Body of pancreas (tissue), 4 donors: ENCODE measurements around the gene GALNT6. TPM values are rescaled to one million over a fixed set of nuclear protein-coding genes. Genes with fewer than 3 reads are reported as not detected.

Experiments used
- ATAC-seq: fragments of 150-250 bp; one replicate; pipeline ENCODE4 v1.9.1; 2016
- DNase-seq, 4 donors: peaks; one replicate each; pipeline ENCODE4 v3.0.0-alpha.2; 2019
- H3K27ac ChIP-seq, 4 donors: fragments of 200-600 bp; sonication (generic); 1 replicate in 3 of 4; 2 replicates in 1 of 4; pipeline versions ENCODE4 v1.5.1 to v1.6.1; 2016 to 2019; ENCODE audit warnings: mild to moderate bottlenecking in 1 of 4, mixed read lengths in 1 of 4, moderate library complexity in 1 of 4
- H3K27me3 ChIP-seq, 2 donors: fragments of 200-600 bp; sonication (generic); one replicate each; pipeline ENCODE4 v1.6.0; 2016; ENCODE audit warnings: mild to moderate bottlenecking in 1 of 2
- H3K36me3 ChIP-seq, 2 donors: fragments of 200-600 bp; sonication (generic); replicated peaks in 1 of 2; 2 replicates each; pipeline ENCODE4 v1.5.1; 2016; ENCODE audit warnings: low read depth in 2 of 2; ENCODE audit not compliant: insufficient read depth in 1 of 2
- H3K4me1 ChIP-seq: fragments of 200-600 bp; sonication (generic); one replicate; pipeline ENCODE4 v1.6.0; 2016
- H3K4me3 ChIP-seq, 2 donors: fragments of 200-600 bp; sonication (generic); 1 replicate in 1 of 2; 2 replicates in 1 of 2; pipeline ENCODE4 v1.5.1; 2016 to 2019
- H3K9me3 ChIP-seq, 3 donors: fragments of 200-600 bp; sonication (generic); 1 replicate in 2 of 3; 2 replicates in 1 of 3; pipeline ENCODE4 v1.5.1; 2016
- CTCF ChIP-seq, 7 experiments: fragments of 450-650 bp in 4 of 7; fragments of 200-600 bp in 3 of 7; sonication (generic) in 3 of 7; IDR thresholded peaks; one replicate each; pipeline ENCODE4 v1.5.1; 2016 to 2019; ENCODE audit warnings: antibody characterized with exemption in 7 of 7
- POLR2A ChIP-seq, 3 donors: fragments of 450-650 bp; IDR thresholded peaks; one replicate each; pipeline ENCODE4 v1.6.1; 2016; ENCODE audit warnings: antibody characterized with exemption in 3 of 3, mild to moderate bottlenecking in 2 of 3
- WGBS, 2 donors: methylation state at CpG; one replicate each; pipeline ENCODE4 v1.1.5; 2017; 5-methylcytosine and 5-hydroxymethylcytosine counted together
- intact Hi-C: fragments of 100-400 bp; cut with DNase I; formaldehyde crosslinking; loops from one replicate; pipeline ENCODE4 v1.15.1; 2023
- total RNA-seq, 2 donors: library from RNA; depleted of rRNA; stranded (reverse); fragments of >200 nt; gene quantifications; one replicate each; pipeline ENCODE4 v1.1.0, GENCODE V29; 2016

Gene GALNT6
- total RNA-seq, 2 donors from 2014 or later: 8.6 to 9.3 TPM

- intact Hi-C loops: loop anchor here (5.0 to 10.0 kb wide), 2 partner anchors 108 to 401 kb away; no protein-coding TSS in a partner anchor
- H3K27me3 ChIP-seq: peaks cover 0 to 6% of the 10 kb centered on the region in 2 donors
These were observed 33.0 kb upstream of the GALNT6 start for GRCh38 chr12:51424094-51424661.

GRCh38 chr12:51421266-51421884 is 30.2 kb upstream of the GALNT6 start:
- Histone ChIP-seq H3K4me3 (no peak overlapping the region), H3K9me3 (no peaks in the 10 kb centered on the region), H3K27me3 (peaks cover 0 to 6% of the 10 kb centered on the region in 2 donors), H3K4me1 (peaks cover 18% of the 10 kb centered on the region), H3K36me3 (no peaks in the 10 kb centered on the region), H3K27ac (no peak overlapping the region)
- WGBS, 2 donors: 71 to 80% methylated on average over 5 of the region's 5 CpGs
- DNase-seq (peak; percentile 54 to 78 (median 64)), ATAC-seq (peak; percentile 78)
- intact Hi-C loops: loop anchor here (5.0 to 10.0 kb wide), 2 partner anchors 111 to 403 kb away; no protein-coding TSS in a partner anchor
- no peak for TF ChIP-seq POLR2A (IDR thresholded peaks at IDR 0.05)
- TF ChIP-seq CTCF (IDR thresholded peaks at IDR 0.05): peak; percentile 42 to 83 (median 71)

More at GRCh38 chr12:51424094-51424661, 33.0 kb upstream of the GALNT6 start:
- DNase-seq (no peak), ATAC-seq (no peak)
- no peaks in the 10 kb centered on the region for H3K9me3 ChIP-seq
- peaks cover 15% of the 10 kb centered on the region for H3K4me1 ChIP-seq
- 33 to 47% methylated on average over 9 to 10 of the region's 10 CpGs for WGBS, 2 donors
- no peaks in the 10 kb centered on the region for H3K36me3 ChIP-seq
- H3K4me3 ChIP-seq: no peak overlapping the region
- TF ChIP-seq CTCF (IDR thresholded peaks at IDR 0.05) (no peak), POLR2A (IDR thresholded peaks at IDR 0.05) (no peak)
- H3K27ac ChIP-seq: no peak overlapping the region

GRCh38 chr12:51419425-51420193 is 28.4 kb upstream of the GALNT6 start:
- H3K4me3 ChIP-seq: no peak overlapping the region
- H3K9me3 ChIP-seq: no peaks in the 10 kb centered on the region
- no peak overlapping the region for H3K27ac ChIP-seq
- 44 to 52% methylated on average over 11 of the region's 11 CpGs for WGBS, 2 donors
- intact Hi-C loops: loop anchor here (5.0 to 10.0 kb wide), 2 partner anchors 113 to 405 kb away; no protein-coding TSS in a partner anchor
- no peaks in the 10 kb centered on the region for H3K27me3 ChIP-seq
- ATAC-seq (no peak), DNase-seq (no peak)
- H3K36me3 ChIP-seq: no peaks in the 10 kb centered on the region
- TF ChIP-seq CTCF (IDR thresholded peaks at IDR 0.05): peak in 1 of 7 experiments; percentile 8
- TF ChIP-seq POLR2A (IDR thresholded peaks at IDR 0.05): no peak
- H3K4me1 ChIP-seq: peaks cover 11% of the 10 kb centered on the region

GRCh38 chr12:51417826-51418225 is 26.6 kb upstream of the GALNT6 start:
- no peak for ATAC-seq

More at GRCh38 chr12:51417826-51418225, 26.6 kb upstream of the GALNT6 start:
- Histone ChIP-seq H3K4me3 (no peak overlapping the region), H3K27ac (no peak overlapping the region), H3K4me1 (peaks cover 8% of the 10 kb centered on the region), H3K9me3 (no peaks in the 10 kb centered on the region), H3K36me3 (no peaks in the 10 kb centered on the region), H3K27me3 (no peaks in the 10 kb centered on the region)
- DNase-seq: no peak
- intact Hi-C loops: no loop called here
- WGBS, 2 donors: 81 to 82% methylated on average over 3 to 4 of the region's 4 CpGs
- no peak for TF ChIP-seq CTCF (IDR thresholded peaks at IDR 0.05)
- TF ChIP-seq POLR2A (IDR thresholded peaks at IDR 0.05): no peak
